Activated naive CD4-positive, alpha-beta T cell treated with anti-CD3 and anti-CD28 coated beads, Interleukin-2, amount 50 U/mL, for 24 hours (primary cell): ENCODE results near the gene CLIP2.

Source experiments
- H3K27ac Mint-ChIP-seq: one replicate; pipeline ENCODE4 v1.8.0; 2021; ENCODE audit warnings: mild to moderate bottlenecking, mixed read lengths
- H3K27me3 Mint-ChIP-seq: one replicate; pipeline ENCODE4 v1.8.0; 2021; ENCODE audit warnings: mixed read lengths
- H3K36me3 Mint-ChIP-seq: one replicate; pipeline ENCODE4 v1.8.0; 2021; ENCODE audit warnings: mixed read lengths
- H3K4me1 Mint-ChIP-seq: one replicate; pipeline ENCODE4 v1.8.0; 2021; ENCODE audit warnings: mixed read lengths
- H3K4me3 Mint-ChIP-seq: one replicate; pipeline ENCODE4 v1.8.0; 2021; ENCODE audit warnings: mild to moderate bottlenecking, mixed read lengths
- H3K9me3 Mint-ChIP-seq: one replicate; pipeline ENCODE4 v1.8.0; 2021; ENCODE audit warnings: mixed read lengths

The CLIP2 gene

DNA sequence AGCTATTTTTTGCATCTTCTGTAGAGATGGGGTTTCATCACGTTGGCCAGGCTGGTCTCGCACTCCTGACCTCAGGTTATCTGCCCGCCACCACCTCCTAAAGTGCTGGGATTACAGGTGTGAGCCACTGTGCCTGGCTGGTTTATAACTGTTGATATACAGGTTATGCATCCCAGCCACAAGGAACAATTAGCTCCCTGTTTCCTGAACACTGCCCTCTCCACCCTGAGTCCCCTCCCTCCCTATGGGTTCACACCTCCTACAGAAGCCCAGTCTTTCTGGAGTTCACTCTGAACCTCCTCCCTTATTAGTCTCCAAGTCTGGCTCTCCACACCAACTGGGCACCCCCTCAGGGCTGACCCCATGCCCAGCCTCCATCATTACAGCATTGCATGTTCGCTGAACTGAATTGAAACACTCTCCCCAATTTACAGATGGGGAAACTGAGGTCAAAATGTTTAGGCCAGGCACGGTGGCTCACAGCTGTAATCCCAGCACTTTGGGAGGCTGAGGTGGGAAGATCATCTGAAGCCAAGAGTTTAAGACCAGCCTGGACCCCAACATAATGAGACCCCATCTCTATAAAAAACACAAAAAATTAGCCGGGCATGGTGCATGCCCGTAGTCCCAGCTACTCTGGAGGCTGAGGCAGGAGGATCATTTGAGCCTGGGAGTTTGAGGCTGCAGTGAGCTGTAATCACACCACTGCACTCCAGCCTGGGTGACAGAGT lies 1.7 kb upstream of the CLIP2 start:
- Mint-ChIP-seq H3K36me3 (no peaks in the 10 kb centered on the region), H3K4me3 (no peak overlapping the region), H3K27ac (no peak overlapping the region), H3K27me3 (peaks cover 3% of the 10 kb centered on the region), H3K4me1 (peaks cover 13% of the 10 kb centered on the region), H3K9me3 (no peaks in the 10 kb centered on the region)

DNA sequence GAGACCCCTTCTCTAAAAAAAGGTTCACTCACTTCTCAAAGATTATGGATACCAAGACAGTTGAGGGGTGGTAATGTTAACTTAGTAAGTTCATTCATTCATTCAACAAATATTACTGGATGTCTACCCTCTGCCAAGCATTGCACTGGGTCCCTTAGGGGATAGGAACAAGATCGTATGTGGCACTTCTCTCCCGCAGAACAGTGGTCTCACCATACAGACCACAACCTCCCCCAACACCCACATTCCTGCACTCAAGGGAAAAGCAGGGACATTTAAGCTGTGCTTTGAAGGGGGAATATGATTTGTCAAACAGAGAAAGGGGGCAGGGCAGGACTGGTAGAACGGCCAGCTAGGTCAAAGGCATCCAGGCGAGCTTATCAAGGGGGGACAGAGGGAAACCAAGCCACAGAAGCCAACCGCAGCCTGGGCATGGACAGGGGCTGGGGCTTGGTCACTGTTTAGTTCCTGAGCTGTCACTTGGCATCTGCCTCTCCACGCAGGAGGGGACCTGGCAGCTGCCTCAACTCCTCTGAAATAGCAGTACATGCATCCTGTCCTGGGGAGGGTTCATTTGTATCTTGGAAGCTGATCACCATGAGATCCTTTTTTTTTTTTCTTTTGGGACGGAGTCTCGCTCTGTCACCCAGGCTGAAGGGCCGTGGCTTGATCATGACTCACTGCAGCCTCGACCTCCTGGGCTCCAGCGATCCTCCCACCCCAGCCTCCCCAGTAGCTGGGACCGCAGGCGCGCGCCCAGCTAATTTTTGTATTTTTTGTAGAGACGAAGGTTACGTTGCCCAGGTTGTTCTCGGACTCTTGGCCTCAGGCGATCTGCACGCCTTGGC lies 949 bp upstream of the CLIP2 start:
- Mint-ChIP-seq H3K27ac (peak overlapping the region; percentile 23), H3K36me3 (no peaks in the 10 kb centered on the region), H3K4me3 (peak overlapping the region; percentile 87), H3K4me1 (peaks cover 13% of the 10 kb centered on the region), H3K27me3 (peaks cover 1% of the 10 kb centered on the region), H3K9me3 (no peaks in the 10 kb centered on the region)

- no peak overlapping the region for H3K27ac Mint-ChIP-seq
- peaks cover 13% of the 10 kb centered on the region for H3K4me1 Mint-ChIP-seq
- no peaks in the 10 kb centered on the region for H3K36me3 Mint-ChIP-seq
- H3K4me3 Mint-ChIP-seq: no peak overlapping the region
- H3K9me3 Mint-ChIP-seq: no peaks in the 10 kb centered on the region
- no peaks in the 10 kb centered on the region for H3K27me3 Mint-ChIP-seq
Observed at GRCh38 chr7:74289659-74290552, 699 bp downstream of the CLIP2 start.

GRCh38 chr7:74290553-74290950 lies 1.3 kb downstream of the CLIP2 start:
- Mint-ChIP-seq H3K4me3 (peak overlapping the region; percentile 62), H3K27ac (no peak overlapping the region), H3K9me3 (no peaks in the 10 kb centered on the region), H3K27me3 (no peaks in the 10 kb centered on the region), H3K36me3 (no peaks in the 10 kb centered on the region), H3K4me1 (peaks cover 13% of the 10 kb centered on the region)

- no peaks in the 10 kb centered on the region for H3K36me3 Mint-ChIP-seq
- H3K27me3 Mint-ChIP-seq: no peaks in the 10 kb centered on the region
- peaks cover 13% of the 10 kb centered on the region for H3K4me1 Mint-ChIP-seq
- no peak overlapping the region for H3K27ac Mint-ChIP-seq
- peak overlapping the region; percentile 62 for H3K4me3 Mint-ChIP-seq
- no peaks in the 10 kb centered on the region for H3K9me3 Mint-ChIP-seq
Observed at GRCh38 chr7:74290981-74291441, 1.8 kb downstream of the CLIP2 start.

DNA sequence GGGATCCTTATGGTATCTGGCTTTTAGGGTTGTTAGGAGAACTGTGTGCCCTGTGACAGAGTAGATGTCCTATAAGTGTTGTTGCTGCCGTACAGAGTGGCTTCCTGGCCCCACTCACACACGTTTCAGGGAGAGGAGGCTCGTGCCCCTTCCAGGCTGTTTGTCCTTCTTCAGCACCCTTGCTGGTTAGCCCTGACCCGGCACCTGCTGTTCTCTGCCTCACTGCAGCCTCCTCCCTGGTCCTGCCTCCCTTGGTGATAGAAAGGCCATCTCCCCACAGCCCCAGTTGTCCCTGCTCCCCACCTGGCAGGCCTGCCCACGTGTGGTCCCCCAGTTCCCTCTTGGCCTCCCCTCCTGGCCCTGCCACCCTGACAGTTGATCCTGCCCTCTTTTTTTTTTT lies 2.3 kb downstream of the CLIP2 start:
- peaks cover 13% of the 10 kb centered on the region for H3K4me1 Mint-ChIP-seq
- H3K27ac Mint-ChIP-seq: no peak overlapping the region
- H3K36me3 Mint-ChIP-seq: no peaks in the 10 kb centered on the region
- H3K9me3 Mint-ChIP-seq: no peaks in the 10 kb centered on the region
- H3K4me3 Mint-ChIP-seq: peak overlapping the region; percentile 30
- H3K27me3 Mint-ChIP-seq: no peaks in the 10 kb centered on the region

DNA sequence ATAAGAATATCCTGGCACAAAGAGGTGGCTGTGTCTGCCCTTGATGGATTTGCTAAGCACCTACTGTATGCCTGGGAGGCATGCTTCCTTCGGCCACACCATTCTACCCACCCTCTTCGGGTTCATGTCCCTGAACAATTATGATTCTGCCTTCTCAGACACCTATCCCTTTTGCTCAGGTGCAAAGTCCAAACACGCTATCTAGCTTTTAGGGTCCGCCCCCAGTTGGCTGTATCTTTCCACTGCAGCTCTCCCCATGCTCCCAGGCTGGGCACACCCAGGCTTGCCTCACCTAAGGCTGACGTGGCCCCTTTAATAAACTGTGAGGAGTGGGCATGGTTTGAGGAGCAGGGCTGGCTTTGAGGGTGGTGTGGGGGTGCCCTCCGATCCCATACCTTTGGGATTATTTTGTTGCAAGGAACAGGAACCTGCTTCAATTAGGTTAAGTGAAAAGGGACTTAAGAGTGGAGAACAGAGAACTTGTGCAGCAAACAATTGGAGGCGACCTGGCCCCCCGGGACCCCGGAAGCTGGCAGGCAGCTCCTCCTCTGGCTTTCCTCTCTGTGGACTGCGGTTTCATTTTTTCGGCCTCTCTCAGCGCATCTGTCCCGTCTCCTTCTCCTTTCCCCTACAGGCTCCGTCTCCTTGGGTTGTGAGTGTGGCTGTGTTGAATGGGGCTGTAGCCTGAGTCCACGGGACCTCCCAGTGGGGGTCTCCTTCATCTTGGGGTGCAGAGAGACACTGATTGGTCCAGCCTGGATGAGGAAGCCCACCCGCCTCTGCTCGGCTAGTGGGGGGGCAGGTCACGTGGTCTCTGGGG lies 3.8 kb downstream of the CLIP2 start:
- H3K36me3 Mint-ChIP-seq: no peaks in the 10 kb centered on the region
- H3K9me3 Mint-ChIP-seq: no peaks in the 10 kb centered on the region
- peaks cover 12% of the 10 kb centered on the region for H3K4me1 Mint-ChIP-seq
- no peak overlapping the region for H3K27ac Mint-ChIP-seq
- H3K27me3 Mint-ChIP-seq: no peaks in the 10 kb centered on the region
- H3K4me3 Mint-ChIP-seq: no peak overlapping the region

GRCh38 chr7:74293577-74293908 lies 4.3 kb downstream of the CLIP2 start:
- Mint-ChIP-seq H3K4me3 (no peak overlapping the region), H3K36me3 (no peaks in the 10 kb centered on the region), H3K27me3 (no peaks in the 10 kb centered on the region), H3K9me3 (no peaks in the 10 kb centered on the region), H3K4me1 (peaks cover 6% of the 10 kb centered on the region), H3K27ac (no peak overlapping the region)

DNA sequence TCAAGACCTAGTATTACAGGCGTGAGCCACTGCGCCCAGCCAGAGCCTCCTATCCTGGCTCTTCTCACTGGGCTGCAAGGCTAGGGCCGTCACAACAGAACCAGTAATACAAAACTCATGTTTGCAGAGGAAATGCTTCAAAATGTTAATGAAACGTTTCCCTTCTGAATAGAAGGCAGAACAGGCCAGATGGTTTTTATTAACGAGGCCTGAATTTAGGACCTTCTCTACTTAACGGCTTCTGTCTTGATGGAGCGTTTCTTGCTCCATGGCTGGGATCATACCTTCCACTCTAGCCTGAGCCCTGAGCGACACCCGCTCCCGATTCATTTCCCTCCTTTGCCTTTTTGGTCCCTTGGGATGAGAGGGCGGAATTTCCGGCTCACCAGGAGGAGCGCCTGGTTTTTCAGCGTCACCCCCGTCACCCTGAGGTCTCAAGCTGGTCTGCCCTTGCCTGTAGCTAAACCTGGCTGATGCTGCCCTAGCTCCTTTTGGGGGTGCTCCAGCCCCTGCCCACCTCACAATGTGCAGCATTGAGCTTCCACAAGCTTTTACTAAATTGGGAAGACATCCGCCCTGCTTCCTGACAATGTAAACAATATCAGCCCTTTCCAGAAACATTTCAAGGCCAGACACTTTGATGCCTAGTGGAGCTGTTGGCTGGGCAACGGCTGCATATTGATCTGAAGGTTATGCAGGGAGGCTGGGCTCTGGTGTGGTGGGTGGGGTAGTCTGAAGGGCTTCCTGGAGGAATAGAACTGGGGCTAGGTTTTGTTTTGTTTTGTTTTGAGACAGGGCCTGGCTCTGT lies 5.2 kb downstream of the CLIP2 start:
- H3K36me3 Mint-ChIP-seq: no peaks in the 10 kb centered on the region

DNA sequence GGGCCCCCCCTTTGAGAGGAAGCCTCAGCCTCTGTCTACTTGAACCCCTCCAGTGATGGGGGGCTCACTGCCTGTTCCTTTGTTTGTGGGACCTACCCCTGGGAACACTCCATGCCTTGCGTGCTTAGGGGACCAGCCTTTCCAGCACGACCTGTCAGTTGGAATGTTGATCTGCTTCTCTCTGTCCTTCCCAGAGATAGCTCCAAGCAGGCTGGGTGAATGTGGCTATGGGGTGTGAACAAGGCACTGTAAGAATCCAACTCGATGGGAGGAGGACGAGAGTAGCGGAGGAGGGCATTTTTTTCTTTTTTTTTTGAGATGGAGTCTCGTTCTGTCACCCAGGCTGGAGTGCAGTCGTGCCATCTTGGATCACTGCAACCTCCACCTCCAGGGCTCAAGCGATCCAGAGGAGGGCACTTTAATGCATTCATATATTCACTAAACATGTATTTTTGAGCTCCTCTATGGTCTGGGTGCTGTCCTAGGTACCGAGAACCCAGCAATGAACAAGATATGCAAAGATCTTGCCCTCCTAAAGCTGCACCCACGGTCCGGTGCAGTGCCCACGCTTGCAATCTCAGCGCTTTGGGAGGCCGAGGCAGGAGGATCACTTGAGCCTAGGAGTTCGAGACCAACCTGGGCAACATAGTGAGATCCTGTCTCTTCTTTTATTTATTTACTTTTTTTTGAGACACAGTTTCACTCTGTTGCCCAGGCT lies 8.5 kb downstream of the CLIP2 start:
- Mint-ChIP-seq H3K27me3 (no peaks in the 10 kb centered on the region), H3K36me3 (no peaks in the 10 kb centered on the region), H3K4me3 (no peak overlapping the region), H3K9me3 (no peaks in the 10 kb centered on the region), H3K27ac (no peak overlapping the region), H3K4me1 (no peaks in the 10 kb centered on the region)

More for the DNA sequence above, 5.2 kb downstream of the CLIP2 start:
- no peak overlapping the region for H3K4me3 Mint-ChIP-seq
- no peak overlapping the region for H3K27ac Mint-ChIP-seq
- no peaks in the 10 kb centered on the region for H3K27me3 Mint-ChIP-seq
- H3K9me3 Mint-ChIP-seq: no peaks in the 10 kb centered on the region
- no peaks in the 10 kb centered on the region for H3K4me1 Mint-ChIP-seq

DNA sequence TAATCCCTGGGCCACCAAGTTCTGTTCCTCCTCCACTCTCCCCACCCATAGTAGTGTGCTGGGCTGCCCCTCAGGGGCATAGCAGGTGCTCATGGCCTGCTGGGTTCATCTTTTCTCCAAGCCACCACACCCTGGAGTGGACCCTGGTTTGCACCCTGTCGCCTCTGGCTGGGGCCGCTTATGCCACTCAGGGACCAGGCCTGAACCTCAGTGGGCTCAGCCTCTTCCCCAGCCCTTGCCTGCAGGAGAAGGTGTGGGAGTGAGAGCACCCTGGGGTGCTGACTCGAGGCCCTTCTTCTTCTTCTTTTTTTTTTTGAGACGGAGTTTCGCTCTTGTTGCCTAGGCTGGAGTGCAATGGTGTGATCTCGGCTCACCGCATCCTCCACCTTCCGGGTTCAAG lies 10.2 kb downstream of the CLIP2 start:
- H3K36me3 Mint-ChIP-seq: no peaks in the 10 kb centered on the region

DNA sequence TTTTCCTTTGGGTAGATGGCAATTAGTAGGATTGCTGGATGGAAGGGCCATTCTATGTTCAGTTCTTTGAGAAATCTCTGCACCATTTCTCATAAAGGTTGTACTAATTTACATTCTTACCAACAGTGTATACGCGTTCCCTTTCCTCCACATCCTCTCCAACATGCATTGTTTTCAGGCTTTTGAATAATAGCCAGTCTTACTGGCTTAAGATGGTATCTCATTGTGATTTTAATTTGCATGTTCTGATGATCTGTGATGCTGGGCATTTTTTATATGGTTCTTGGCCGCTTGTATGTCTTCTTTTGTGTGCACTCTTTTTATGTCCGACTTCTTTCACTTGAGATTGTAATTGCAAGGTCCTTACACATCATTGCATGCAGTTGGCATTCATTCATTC lies 11.7 kb downstream of the CLIP2 start:
- H3K9me3 Mint-ChIP-seq: no peaks in the 10 kb centered on the region
- no peak overlapping the region for H3K4me3 Mint-ChIP-seq
- no peaks in the 10 kb centered on the region for H3K27me3 Mint-ChIP-seq
- no peak overlapping the region for H3K27ac Mint-ChIP-seq
- H3K4me1 Mint-ChIP-seq: no peaks in the 10 kb centered on the region
- H3K36me3 Mint-ChIP-seq: no peaks in the 10 kb centered on the region

More for the DNA sequence above, 10.2 kb downstream of the CLIP2 start:
- Mint-ChIP-seq H3K4me1 (no peaks in the 10 kb centered on the region), H3K9me3 (no peaks in the 10 kb centered on the region), H3K27ac (no peak overlapping the region), H3K4me3 (no peak overlapping the region), H3K27me3 (no peaks in the 10 kb centered on the region)

- no peaks in the 10 kb centered on the region for H3K36me3 Mint-ChIP-seq
- H3K4me3 Mint-ChIP-seq: no peak overlapping the region
- peaks cover 10% of the 10 kb centered on the region for H3K4me1 Mint-ChIP-seq
- no peak overlapping the region for H3K27ac Mint-ChIP-seq
- H3K9me3 Mint-ChIP-seq: no peaks in the 10 kb centered on the region
- peaks cover 2% of the 10 kb centered on the region for H3K27me3 Mint-ChIP-seq
Observed at GRCh38 chr7:74302745-74303221, 13.6 kb downstream of the CLIP2 start.

DNA sequence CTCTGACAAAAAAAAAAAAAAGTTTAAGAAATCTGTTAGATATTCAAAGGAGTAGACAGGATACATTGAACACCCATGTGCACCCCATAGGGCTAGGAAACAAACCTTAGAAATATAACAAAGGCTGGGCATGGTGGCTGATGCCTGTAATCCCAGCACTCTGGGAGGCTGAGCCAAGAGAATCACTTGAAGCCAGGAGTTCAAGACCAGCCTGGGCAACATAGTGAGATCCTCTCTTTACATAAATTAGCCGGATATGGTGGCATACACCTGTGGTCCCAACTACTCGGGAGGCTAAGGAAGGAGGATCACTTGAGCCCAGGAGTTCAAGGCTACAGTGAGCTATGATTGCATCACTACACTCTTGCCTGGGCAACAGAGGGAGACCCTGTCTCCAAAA lies 15.3 kb downstream of the CLIP2 start:
- no peaks in the 10 kb centered on the region for H3K36me3 Mint-ChIP-seq
- H3K27me3 Mint-ChIP-seq: peaks cover 4% of the 10 kb centered on the region
- no peaks in the 10 kb centered on the region for H3K9me3 Mint-ChIP-seq
- H3K27ac Mint-ChIP-seq: no peak overlapping the region
- peaks cover 10% of the 10 kb centered on the region for H3K4me1 Mint-ChIP-seq
- no peak overlapping the region for H3K4me3 Mint-ChIP-seq
